Dermis microvascular lymphatic vessel endothelial cell (primary cell): ENCODE measurements around the gene NEDD4L. TPM values are rescaled to one million over a fixed set of nuclear protein-coding genes. Genes with fewer than 3 reads are reported as not detected.
"Not testable (repeated sequence)": the region's sequence is repeated elsewhere in the genome, so short reads cannot be mapped to it uniquely, and the experiment has no call there.

Source experiments
- DNase-seq, 2 donors: peaks; one replicate each; pipeline versions ENCODE4 v3.0.0 to v3.0.0-alpha.2; 2010; ENCODE audit warnings: low read depth in 2 of 2
- total RNA-seq: library from RNA; depleted of rRNA; stranded (reverse); fragments of >200 nt; gene quantifications from 2 replicates; pipeline ENCODE4 v1.2.1, GENCODE V29; 2014

Gene NEDD4L
- total RNA-seq, 1 donor from 2014 or later = 9.2 TPM

DNA sequence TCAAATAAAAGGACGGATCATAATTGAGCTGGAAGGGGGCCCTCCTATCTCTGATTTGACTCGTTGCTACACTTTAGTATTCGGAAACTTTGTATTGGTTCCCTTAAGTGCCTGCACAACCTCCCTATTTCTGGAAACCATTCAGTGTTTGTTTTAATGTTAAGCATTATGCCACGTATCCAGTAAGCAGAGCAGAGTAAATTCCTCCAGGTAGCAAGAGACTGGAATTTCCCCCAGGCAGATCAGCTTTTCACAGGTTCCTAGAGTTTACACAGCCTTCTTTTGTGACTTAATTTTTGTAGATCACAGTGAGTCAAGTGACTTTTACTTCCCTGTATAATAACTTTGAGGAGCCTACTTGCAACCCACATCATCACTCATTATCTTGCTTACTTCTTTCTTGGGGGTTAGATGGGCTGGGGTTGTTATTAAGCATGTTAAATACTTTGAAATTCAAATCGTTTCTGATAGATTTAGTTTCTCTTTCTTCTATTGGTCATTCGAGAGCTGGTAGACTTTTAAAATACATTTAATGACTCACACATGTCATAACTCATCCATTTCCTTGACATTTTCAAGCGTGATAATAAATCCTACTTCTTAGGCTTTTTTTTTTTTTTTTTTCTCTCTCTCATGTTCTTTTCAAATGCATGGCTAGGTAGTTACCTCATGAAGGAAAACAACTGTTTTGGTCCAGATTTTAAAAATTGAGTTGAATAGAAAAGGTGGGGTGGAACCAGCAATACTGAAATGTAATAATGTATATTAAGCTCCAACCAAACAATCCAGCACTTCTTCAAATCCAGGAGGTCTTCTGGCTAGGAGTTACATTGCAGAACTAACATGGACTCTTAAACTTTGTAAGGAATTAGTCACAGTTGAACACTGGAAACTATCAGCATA, 219.3 kb downstream of the NEDD4L start:
- DNase-seq = peak; percentile 30 to 83

DNA sequence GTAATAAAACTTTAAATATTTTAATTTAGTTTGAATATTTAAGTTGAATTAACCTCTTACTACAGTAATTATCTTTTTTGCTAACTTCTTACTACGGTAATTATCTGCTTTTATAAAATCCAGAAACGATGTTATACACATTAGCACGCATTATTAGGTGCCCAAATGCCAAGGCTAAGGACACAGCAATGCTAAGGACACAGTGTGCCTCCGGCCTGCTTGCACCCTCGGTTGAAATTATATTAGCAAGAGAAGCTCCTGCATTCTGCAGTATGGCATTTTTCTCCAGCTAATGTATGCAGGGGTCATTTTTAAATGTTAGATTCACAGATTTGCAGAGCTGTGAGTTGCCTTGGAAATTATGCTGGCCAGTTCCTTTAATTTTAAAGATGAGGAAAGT, 220.0 kb downstream of the NEDD4L start:
- no peak for DNase-seq

DNA sequence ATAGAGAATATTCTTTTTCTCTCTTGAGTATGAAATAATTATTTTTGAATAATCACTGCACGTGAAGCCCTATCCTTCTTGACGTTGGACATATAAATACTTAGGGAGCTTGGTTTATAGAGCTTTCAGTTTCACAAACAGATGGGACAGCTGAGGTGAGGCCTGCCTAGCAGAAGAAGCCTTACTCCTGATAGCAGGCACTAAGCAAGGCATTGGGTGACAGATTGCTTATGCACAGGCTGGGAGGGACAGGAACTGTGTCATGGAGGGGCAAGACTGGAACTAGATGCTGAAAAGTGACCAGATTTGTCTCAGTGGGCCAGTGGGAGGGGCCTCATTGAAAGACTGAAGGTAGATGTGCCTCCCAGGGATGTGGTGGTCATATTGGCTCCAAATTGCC, 220.8 kb downstream of the NEDD4L start:
- no peak for DNase-seq

DNA sequence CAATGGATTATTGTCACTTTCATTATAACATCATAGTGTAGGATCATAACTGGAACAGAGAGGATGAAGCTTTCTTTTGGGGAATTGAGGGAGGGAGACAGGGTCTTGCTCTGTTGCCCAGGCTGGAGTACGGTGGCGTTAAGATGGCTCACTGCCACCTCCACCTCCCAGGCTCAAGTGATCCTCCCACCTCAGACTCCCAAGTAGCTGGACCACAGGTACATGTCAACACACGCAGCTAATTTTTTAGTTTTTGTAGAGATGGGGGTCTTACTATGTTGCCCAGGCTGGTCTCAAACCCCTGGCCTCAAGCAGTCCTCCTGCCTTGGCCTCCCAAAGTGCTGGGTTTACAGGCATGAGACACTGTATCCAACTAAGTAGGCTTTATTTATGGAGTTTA, 221.5 kb downstream of the NEDD4L start:
- not testable (repeated sequence) for DNase-seq

DNA sequence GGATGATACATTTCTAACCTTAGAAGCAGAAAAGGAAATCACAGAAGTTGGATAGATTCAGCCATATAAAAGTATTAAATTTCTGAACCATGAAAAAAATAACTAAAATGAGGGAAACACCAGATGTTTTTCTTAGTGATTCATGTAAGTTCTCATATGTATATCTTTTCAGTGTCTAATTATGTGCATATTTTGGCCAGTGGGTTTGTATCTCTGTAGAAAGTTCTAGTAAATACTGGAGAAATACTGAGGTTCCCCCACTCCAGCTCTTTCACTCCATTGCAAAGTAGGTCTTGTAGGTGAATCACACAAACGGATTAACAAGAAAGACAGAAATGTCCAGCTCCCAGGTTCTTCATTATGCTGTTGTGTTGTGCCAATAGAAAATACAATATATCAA, 222.3 kb downstream of the NEDD4L start:
- DNase-seq = no peak

DNA sequence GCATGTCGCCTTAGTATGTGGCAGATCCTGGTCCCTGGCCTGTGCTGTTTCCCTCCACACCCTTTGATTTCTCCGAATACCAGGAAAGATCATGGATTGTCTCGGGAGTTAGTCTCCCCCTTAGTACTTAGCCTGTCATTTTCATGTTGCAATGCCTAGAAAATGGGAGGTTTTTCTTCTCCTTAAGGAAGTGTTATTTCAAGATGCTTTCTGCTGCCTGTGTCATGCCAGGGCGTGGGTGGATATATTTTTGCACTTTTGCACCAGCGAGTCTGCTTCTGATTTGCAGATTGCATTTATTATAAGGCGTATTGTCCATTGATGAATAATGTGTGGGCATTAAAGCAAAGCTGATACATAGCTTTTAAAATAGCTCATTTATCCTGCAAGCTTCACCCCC, 223.5 kb downstream of the NEDD4L start:
- no peak for DNase-seq

DNA sequence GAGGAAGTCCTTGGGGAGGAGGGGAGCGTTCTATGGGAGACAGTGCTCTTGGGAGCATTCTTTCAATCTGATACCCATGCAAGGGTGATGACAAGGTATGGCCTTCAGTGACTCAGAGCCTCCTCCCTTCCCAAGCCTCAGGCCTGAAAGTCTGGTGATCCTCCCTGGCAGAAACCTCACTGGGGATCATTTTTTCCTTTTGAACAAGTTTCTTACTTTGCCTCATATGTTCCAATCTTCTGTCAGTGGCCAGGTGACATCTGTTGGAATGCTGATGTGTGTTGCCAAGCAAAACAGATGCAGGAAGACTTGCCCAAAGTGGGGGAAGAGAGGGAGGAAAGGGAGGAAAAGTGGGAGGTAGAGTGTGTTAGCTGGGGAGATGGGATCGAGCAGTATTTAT, 224.8 kb downstream of the NEDD4L start:
- peak; percentile 55 to 72 for DNase-seq

DNA sequence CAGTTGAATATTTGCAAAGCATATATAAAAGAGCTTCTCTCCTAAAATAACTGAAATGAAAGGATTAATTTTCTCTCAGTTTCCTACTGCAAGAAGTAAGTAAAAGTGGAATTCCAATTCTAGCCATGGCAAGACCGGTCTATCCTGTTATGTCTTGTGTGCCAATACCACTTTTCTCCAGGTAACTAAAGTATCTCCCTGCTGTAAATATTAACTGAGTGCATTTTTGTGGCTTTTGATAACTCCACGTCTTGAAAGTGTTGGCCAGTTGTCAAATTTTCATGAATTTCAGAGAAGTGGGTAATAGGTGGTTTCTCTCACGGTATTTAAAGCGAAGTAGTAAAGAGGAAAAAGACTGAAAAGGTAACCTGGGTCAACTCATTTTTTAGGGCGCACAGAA, 225.9 kb downstream of the NEDD4L start:
- no peak for DNase-seq

DNA sequence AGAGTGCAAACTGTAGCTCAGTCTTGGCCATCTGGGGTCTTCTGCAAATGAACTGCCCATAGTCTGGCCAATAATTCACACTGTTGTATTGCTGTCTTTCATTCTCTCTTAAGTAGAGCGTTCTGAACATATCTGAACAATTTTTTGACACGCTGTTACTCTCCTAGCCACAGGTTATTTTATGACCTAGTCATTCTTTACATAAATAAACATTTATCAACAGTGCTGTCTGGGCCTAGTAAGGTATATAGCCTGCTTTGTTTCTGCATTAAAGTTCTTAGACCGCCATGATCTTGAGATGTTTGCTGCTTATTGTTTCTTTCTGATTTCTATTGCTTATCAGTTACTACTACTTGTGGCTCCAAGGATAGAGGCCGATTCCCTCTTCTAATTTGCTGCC, 226.4 kb downstream of the NEDD4L start:
- DNase-seq = no peak

DNA sequence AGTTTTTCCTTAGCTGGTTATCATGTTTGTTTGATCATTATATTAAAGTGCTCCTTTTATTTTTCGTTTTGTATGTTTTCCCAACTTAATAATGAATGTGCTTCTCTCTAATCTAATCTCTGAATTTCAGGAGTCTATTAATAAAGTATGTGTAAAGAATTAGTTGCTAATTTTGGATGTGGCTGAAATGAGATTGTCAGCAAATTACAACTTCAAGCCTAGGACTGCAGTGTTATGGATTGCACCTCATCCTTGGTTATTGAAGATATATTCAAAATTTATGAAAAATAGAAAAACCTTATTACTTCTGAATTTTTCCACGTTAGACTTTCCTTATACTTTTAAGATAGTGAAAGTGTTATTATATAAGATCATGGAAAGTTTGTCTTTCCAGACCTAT, 227.7 kb downstream of the NEDD4L start:
- DNase-seq = no peak

DNA sequence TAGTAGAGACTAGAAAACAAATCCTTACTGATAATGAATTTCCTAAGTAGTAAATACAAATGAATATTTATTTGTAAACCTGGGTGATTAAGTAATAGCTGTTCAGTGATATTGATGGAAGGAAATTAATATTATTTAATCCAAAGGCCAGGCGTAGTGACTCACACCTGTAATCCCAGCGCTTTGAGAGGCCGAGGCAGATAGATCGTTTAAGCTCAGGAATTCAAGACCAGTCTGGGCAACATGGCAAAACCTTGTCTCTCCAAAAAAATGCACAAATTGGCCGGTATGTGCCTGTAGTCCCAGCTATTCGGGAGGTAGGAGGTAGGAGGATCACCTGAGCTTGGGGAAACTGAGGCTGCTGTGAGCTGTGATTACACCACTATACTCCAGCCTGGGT, 228.2 kb downstream of the NEDD4L start:
- no peak for DNase-seq

DNA sequence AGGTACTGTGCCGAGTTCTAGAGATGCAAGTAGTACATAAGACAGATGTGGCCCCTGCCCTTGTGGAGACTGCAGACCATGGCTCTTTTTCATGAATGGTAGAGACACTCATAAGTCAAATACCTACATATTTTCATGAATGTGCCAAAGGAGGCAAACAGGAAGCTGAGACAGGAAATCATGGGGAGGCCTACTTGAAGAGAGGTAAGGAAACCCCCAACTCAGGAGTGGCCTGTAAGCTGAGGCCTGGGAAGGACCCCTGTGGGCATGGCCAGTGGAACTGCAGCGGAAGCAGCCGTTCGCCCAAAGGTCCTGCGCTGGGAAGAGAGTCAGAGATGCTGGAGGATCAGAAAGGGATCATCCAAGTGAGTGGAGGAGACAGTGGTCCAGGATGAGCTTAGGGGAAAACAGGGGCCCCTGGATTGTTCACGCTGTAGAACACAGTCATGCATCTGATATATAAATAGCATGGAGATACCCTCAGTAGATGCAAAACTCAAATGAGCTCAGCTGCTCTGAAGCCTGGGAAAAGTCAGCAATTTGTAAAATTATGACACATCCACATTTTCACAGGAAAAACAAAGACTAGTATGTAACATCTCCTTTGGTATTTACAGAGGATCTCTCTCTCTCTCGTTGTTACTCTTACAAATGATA, 228.9 kb downstream of the NEDD4L start:
- peak in 1 of 2 donors; percentile 45 for DNase-seq

DNA sequence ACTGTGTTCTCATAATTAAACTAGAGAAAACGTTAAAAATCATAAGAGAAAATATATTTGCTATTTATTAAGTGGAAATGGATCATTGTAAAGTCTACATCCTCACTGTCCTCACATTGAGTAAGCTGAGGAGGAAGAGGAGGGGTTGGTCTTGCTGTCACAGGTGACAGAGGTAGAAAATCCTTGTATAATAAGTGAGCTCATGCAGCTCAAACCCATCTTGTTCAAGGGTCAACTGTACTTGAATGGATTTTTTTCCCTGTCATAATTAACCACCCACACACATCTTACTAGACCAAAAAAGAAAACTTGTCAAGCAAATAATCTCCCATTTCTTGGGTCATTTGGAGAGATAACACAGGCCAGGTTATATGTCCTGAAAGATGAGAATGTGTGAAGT, 231.2 kb downstream of the NEDD4L start:
- no peak for DNase-seq

DNA sequence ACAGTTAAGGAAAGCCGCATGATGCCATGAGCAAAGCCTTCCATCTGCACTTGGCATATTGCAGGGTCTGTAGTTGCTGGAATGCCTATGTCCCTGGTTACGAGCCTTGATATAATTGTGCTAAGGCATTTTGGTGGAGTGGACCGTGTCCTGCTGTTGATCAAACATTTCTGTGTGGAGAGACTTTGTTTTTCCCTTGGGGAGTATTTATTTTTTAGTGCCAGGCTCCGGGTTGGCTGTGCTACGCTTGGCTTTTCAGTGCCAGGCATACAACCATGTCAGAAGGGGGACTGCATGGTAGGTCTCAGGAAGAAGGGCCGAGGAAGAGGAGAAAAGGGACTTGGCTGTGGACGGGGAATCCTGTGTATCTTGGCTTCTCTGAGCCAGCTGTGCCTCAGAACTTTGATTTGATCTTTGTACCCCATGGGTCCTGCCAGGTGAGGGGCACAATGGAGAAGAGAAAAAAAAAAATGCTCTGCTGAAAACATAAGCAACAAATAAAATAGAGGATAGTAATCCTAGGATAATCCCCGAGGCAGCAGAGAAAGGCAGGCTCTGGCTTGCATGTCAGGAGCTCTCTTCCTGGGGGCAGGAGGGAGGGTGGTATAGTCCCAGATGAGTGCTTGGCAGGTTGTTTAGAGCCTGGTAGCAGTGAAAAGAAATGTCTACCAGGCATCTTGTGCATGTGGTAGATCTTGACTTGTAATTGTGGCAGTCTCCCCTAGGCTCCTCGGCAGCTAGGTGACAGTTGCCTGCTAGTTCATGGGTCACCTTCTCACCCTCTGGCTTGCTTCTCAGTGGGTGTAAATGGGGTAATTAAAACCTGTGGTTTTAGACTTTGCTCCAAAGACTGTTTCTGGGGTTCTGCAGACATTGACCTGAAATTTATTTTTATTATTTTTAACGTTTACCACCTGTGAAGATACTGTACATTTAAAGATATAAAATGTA, 233.0 kb downstream of the NEDD4L start:
- DNase-seq = no peak

DNA sequence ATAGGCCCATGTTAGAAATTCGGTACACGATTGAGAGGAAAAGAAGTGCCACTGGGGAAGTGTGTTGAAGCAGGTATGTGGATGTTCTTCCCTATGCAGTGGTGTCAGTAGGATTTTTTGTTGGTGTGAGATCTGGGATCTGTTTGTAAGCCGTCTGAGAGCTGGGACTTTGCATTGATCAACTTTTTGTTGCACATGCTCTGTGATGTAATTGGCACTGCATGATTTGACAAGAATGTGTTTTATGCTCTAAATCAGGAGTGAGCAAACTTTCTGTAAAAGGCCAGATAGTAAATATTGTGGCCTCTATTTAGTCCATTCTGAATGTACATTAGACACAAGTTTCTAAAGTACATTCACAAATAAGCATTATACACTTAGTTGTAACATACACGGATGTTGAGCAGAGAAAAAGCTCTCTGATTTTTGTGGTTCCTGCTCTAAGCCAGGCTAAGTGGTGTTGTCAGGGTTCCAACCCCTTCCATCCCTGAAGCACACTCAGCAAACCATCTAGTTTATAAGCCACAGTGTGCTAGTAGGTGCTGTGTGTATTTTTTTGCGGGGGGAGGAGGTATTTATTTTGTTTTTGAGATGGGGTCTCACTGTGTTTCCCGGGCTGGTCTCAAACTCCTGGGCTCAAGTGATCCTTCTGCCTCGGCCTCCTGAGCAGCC, 235.6 kb downstream of the NEDD4L start:
- DNase-seq = no peak

DNA sequence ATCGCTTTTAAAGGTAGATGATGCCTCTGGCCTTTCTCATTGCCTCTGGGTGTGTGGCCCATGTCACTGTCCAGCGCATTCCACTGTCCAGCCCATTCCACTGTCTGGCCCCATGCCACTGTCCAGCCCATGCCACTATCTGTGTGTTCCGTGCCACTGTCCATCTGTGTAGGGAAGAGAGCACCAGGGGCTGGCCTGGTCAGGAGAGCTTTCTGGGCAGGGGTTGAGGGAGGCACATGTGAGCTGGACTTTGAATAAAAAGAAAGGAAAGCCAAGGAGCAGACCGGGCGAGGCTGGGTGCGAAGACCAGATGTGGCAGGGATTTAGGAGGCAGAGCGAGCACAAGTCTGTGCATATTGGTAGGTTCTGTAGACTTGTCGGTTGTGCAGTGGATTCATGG, 236.2 kb downstream of the NEDD4L start:
- DNase-seq = no peak

DNA sequence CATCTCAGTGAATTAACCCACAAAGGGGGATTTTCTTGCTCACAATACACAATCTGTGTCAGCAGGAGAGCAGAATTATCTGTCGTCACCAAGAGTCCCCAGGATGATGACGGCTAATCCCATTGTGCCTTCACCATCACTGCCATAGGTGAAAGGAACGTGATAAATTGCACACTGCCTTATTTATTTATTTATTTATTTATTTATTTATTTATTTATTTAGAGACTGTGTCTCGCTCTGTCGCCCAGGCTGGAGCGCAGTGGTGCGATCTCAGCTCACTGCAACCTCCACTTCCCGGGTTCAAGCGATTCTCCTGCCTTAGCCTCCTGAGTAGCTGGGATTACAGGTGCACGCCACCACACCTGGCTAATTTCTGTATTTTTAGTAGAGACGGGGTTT, 238.8 kb downstream of the NEDD4L start:
- DNase-seq = not testable (repeated sequence)

DNA sequence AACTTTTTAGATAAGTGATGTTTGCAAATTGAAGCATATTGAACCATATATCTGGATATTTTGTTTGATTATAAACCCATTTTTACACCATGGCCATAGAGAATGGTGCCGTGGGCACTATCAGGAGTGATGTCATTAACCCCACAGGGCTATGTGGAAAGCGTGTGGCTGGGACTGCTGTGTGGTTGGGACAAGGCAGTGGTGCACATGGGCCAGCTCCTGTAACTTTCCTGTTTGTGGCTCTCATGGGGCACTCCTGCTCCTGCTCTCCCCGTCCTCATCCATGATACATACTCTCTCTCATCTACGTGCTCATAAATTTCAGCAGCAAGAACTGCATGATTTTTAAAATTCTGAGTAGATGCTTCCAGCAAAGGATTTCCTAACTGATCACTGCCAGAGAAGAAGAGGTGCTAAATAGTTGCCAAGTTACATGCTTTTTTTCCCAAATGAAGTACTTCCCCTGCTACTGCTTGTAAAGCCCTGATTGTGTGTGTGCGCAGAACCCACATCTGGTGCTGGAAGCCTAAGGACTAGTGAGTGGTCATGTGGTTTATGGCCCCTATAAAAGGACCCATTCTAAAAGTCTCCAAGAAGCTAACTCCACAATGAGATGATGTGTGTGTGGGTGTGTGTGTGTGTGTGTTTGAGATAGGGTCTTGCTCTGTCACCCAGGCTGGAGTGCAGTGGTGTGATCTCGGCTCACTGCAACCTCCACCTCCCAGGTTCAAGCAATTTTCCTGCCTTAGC, 240.8 kb downstream of the NEDD4L start:
- no peak for DNase-seq

DNA sequence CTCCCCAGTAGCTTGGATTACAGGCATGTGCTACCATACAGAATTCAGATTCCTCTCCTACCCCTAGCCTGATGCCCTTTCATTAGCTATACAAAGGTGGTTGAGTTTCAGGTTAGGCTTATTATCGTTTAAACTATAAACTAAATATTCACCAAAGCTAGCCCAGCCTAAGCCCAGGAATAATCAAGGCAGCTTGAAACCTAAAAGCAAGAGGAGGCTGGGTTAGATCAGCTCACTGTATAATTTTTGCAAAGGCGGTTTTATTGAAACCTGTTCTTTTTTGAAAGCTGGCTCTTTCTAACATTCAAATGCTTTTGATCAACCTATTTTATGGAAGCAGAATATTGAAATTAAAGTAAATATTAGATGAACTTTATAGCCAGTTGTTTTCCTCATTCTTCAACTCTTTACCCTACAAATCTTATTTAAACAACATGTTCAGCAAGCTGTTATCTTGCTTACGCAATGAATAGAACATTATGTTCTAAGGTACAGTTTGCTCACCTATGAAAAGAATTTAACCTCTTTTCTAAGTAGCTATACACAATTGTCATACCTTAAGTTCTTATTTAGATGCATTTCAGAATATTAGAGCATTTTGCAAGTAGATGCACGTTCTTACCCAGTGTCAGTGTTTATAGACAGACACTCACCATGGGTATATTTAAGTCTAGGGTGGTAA, 241.6 kb downstream of the NEDD4L start:
- DNase-seq = no peak
